Lung microvascular endothelial cell (primary cell): Measurements from ENCODE around the gene RHO. TPM values are rescaled to one million over a fixed set of nuclear protein-coding genes. Genes with fewer than 3 reads are reported as not detected.

Source experiments
- DNase-seq, 2 donors: peaks; one replicate each; pipeline versions ENCODE4 v3.0.0 to v3.0.0-alpha.2; 2010; ENCODE audit warnings: low read depth in 2 of 2
- total RNA-seq: library from RNA; depleted of rRNA; stranded (reverse); fragments of >200 nt; gene quantifications from 2 replicates; pipeline ENCODE4 v1.2.1, GENCODE V29; 2014

RHO gene
- total RNA-seq, 1 donor from 2014 or later: not detected

GRCh38 chr3:129558772-129559564, 30.5 kb downstream of the RHO start:
- peak in 1 of 2 donors; percentile 79 for DNase-seq

- DNase-seq: no peak
Observed at GRCh38 chr3:129559565-129560079, 31.2 kb downstream of the RHO start.

- DNase-seq: peak in 1 of 2 donors; percentile 43
Observed at GRCh38 chr3:129560269-129560787, 31.9 kb downstream of the RHO start.

GRCh38 chr3:129560911-129561594, 32.6 kb downstream of the RHO start:
- DNase-seq: peak in 1 of 2 donors; percentile 85

GRCh38 chr3:129561619-129562248, 33.3 kb downstream of the RHO start:
- no peak for DNase-seq

GRCh38 chr3:129562803-129563202, 34.4 kb downstream of the RHO start:
- no peak for DNase-seq

- no peak for DNase-seq
Observed at GRCh38 chr3:129563332-129563731, 34.9 kb downstream of the RHO start.

GRCh38 chr3:129563850-129564535, 35.6 kb downstream of the RHO start:
- DNase-seq: no peak

- DNase-seq: no peak
Observed at GRCh38 chr3:129564981-129565644, 36.7 kb downstream of the RHO start.

- no peak for DNase-seq
Observed at GRCh38 chr3:129565902-129566301, 37.5 kb downstream of the RHO start.

GRCh38 chr3:129567176-129567705, 38.8 kb downstream of the RHO start:
- DNase-seq: no peak

- no peak for DNase-seq
Observed at GRCh38 chr3:129567939-129568338, 39.5 kb downstream of the RHO start.

- DNase-seq: no peak
Observed at GRCh38 chr3:129569856-129570255, 41.4 kb downstream of the RHO start.

- DNase-seq: no peak
Observed at GRCh38 chr3:129571605-129572547, 43.4 kb downstream of the RHO start.

- DNase-seq: no peak
Observed at GRCh38 chr3:129572603-129573002, 44.2 kb downstream of the RHO start.

- no peak for DNase-seq
Observed at GRCh38 chr3:129573493-129573892, 45.1 kb downstream of the RHO start.

- DNase-seq: no peak
Observed at GRCh38 chr3:129574206-129574605, 45.8 kb downstream of the RHO start.

GRCh38 chr3:129575233-129575996, 47.0 kb downstream of the RHO start:
- no peak for DNase-seq

- no peak for DNase-seq
Observed at GRCh38 chr3:129575997-129576384, 47.6 kb downstream of the RHO start.
